Thyroid gland (tissue), 4 donors: Measurements from ENCODE around the gene HSPA14. TPM values are rescaled to one million over a fixed set of nuclear protein-coding genes. Genes with fewer than 3 reads are reported as not detected.

Experiments
- DNase-seq, 2 donors: peaks; one replicate each; pipeline ENCODE4 v3.0.0-alpha.2; 2019
- H3K27ac ChIP-seq, 3 donors: fragments of 200-600 bp; sonication (generic); 1 replicate in 2 of 3; 2 replicates in 1 of 3; pipeline ENCODE4 v1.5.1; 2016 to 2019; ENCODE audit warnings: mild to moderate bottlenecking in 1 of 3, moderate library complexity in 1 of 3
- H3K27me3 ChIP-seq: fragments of 200-600 bp; sonication (generic); one replicate; pipeline ENCODE4 v1.5.1; 2019
- H3K36me3 ChIP-seq, 2 donors: fragments of 200-600 bp; sonication (generic); one replicate each; pipeline ENCODE4 v1.5.1; 2016 to 2019
- H3K4me1 ChIP-seq, 2 donors: fragments of 200-600 bp; sonication (generic); one replicate each; pipeline ENCODE4 v1.5.1; 2017 to 2019
- H3K4me3 ChIP-seq, 3 donors: fragments of 200-600 bp; sonication (generic); replicated peaks in 1 of 3; 1 replicate in 2 of 3; 2 replicates in 1 of 3; pipeline ENCODE4 v1.5.1; 2016; ENCODE audit warnings: mild to moderate bottlenecking in 1 of 3
- H3K9me3 ChIP-seq: fragments of 200-600 bp; sonication (generic); one replicate; pipeline ENCODE4 v1.5.1; 2017
- POLR2A ChIP-seq, 2 donors: fragments of 450-650 bp; IDR thresholded peaks; one replicate each; pipeline ENCODE4 v1.6.1; 2017; ENCODE audit warnings: antibody characterized with exemption in 2 of 2, mild to moderate bottlenecking in 2 of 2, moderate library complexity in 1 of 2
- WGBS, 2 donors: methylation state at CpG; one replicate each; pipeline ENCODE4 v1.1.5; 2017; 5-methylcytosine and 5-hydroxymethylcytosine counted together
- intact Hi-C: fragments of 100-400 bp; cut with DNase I; formaldehyde crosslinking; loops from one replicate; pipeline ENCODE4 v1.15.1; 2023
- total RNA-seq, 4 donors: library from RNA; depleted of rRNA; stranded (reverse); fragments of >200 nt; gene quantifications; one replicate each; pipeline ENCODE4 v1.2.3, GENCODE V29; 2016
- TF ChIP-seq, protein P1 (sequence below), 6 experiments: fragments of 200-600 bp in 3 of 6; fragments of 450-650 bp in 3 of 6; sonication (generic) in 3 of 6; IDR thresholded peaks; one replicate each; pipeline ENCODE4 v1.5.1; 2016 to 2019; ENCODE audit warnings: antibody characterized with exemption in 6 of 6, mild to moderate bottlenecking in 2 of 6, inconsistent platforms in 1 of 6, moderate library complexity in 1 of 6

Gene HSPA14
- total RNA-seq, 4 donors from 2014 or later = 11.1 to 19.2 (median 16.7) TPM

GRCh38 chr10:14879928-14880193 is 41.8 kb downstream of the HSPA14 start:
- DNase-seq = no peak
- no peaks in the 10 kb centered on the region for H3K27me3 ChIP-seq
- no peaks in the 10 kb centered on the region for H3K36me3 ChIP-seq
- no peak overlapping the region for H3K4me3 ChIP-seq
- H3K27ac ChIP-seq = no peak overlapping the region
- WGBS, 2 donors = 3 to 4% methylated on average over 5 of the region's 5 CpGs
- peaks cover 9 to 16% of the 10 kb centered on the region in 2 donors for H3K4me1 ChIP-seq
- TF ChIP-seq, protein P1, sequence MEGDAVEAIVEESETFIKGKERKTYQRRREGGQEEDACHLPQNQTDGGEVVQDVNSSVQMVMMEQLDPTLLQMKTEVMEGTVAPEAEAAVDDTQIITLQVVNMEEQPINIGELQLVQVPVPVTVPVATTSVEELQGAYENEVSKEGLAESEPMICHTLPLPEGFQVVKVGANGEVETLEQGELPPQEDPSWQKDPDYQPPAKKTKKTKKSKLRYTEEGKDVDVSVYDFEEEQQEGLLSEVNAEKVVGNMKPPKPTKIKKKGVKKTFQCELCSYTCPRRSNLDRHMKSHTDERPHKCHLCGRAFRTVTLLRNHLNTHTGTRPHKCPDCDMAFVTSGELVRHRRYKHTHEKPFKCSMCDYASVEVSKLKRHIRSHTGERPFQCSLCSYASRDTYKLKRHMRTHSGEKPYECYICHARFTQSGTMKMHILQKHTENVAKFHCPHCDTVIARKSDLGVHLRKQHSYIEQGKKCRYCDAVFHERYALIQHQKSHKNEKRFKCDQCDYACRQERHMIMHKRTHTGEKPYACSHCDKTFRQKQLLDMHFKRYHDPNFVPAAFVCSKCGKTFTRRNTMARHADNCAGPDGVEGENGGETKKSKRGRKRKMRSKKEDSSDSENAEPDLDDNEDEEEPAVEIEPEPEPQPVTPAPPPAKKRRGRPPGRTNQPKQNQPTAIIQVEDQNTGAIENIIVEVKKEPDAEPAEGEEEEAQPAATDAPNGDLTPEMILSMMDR (IDR thresholded peaks at IDR 0.05) = no peak
- no peak for TF ChIP-seq POLR2A (IDR thresholded peaks at IDR 0.05)
- no peaks in the 10 kb centered on the region for H3K9me3 ChIP-seq
- intact Hi-C loops = loop anchor here (5.0 kb wide), 1 partner anchor 212 kb away; no protein-coding TSS in a partner anchor

DNA sequence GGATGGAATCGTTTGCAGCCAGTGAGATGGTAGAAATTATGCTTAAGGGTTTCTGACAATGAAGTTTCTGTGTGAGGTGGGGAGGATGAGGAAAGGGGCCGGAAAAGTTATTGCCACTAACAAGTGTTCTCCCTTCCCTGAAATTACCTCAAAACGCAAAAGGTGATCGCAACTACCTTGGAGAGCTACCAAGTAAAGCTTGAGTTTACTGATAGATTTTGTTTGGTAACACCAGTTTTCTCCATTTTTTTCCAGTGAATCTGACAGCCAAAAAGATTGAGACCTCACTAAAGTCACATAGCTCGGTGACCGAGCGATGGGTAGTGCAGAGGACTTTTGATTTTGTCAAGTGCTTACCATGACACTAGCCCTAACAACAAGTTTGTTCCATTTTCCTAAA is 42.1 kb downstream of the HSPA14 start:
- 54 to 55% methylated on average over 7 of the region's 7 CpGs for WGBS, 2 donors
- Histone ChIP-seq H3K9me3 (no peaks in the 10 kb centered on the region), H3K27me3 (no peaks in the 10 kb centered on the region), H3K4me1 (peaks cover 9 to 16% of the 10 kb centered on the region in 2 donors), H3K4me3 (no peak overlapping the region), H3K27ac (no peak overlapping the region), H3K36me3 (no peaks in the 10 kb centered on the region)
- TF ChIP-seq, protein P1 (IDR thresholded peaks at IDR 0.05) = no peak
- no peak for TF ChIP-seq POLR2A (IDR thresholded peaks at IDR 0.05)
- intact Hi-C loops = no loop called here
- DNase-seq = no peak

DNA sequence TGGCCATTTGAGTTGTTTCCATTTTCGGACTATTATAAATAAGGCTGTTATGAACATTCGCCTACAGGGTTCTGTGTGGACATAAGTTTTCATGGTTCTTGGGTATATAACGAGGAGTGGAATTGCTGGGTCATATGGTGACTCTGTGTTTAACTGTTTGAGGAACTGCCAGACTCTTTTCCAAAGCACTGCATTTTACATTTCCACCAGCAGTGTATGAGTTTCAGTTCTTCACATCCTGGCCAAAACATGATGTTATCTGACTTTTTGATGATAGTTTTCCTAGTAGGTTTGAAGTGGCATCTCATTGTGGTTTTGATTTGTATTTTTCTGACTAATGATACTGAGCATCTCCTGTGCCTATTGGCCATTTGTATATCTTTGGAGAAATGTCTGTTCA is 46.0 kb downstream of the HSPA14 start:
- H3K27ac ChIP-seq = no peak overlapping the region
- H3K36me3 ChIP-seq = no peaks in the 10 kb centered on the region
- no peak for DNase-seq
- no peak for TF ChIP-seq POLR2A (IDR thresholded peaks at IDR 0.05)
- TF ChIP-seq, protein P1 (IDR thresholded peaks at IDR 0.05) = no peak
- H3K4me3 ChIP-seq = no peak overlapping the region
- H3K27me3 ChIP-seq = no peaks in the 10 kb centered on the region
- intact Hi-C loops = no loop called here
- WGBS, 2 donors = 85 to 86% methylated on average over 3 of the region's 3 CpGs
- H3K4me1 ChIP-seq = peaks cover 4 to 6% of the 10 kb centered on the region in 2 donors
- no peaks in the 10 kb centered on the region for H3K9me3 ChIP-seq

GRCh38 chr10:14889318-14889717 is 51.2 kb downstream of the HSPA14 start:
- WGBS, 2 donors = 84 to 96% methylated on average over 2 of the region's 2 CpGs
- intact Hi-C loops = no loop called here

DNA sequence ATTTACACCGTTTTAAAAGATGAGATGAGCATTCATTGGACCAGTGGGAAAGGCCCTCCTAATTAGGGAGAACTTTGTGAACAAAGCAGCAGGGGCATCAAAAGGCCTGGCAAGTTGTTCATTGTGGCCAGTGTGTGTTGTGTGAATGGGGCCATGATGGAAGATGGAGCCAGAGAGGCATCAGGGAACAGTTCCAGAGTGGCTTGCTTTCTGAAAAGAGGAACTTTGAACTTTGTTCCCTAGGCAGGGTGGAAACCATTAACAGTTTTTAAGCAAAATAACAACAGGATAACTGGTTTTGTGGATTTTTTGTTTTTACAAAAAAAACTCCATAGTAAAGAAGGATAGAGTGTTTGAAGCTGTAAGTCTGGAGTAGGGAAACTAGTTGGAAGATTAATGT is 53.0 kb downstream of the HSPA14 start:
- Histone ChIP-seq H3K9me3 (no peaks in the 10 kb centered on the region), H3K4me1 (no peaks in the 10 kb centered on the region), H3K4me3 (no peak overlapping the region), H3K27ac (no peak overlapping the region), H3K27me3 (no peaks in the 10 kb centered on the region), H3K36me3 (no peaks in the 10 kb centered on the region)
- no peak for DNase-seq
- 90 to 97% methylated on average over 1 of the region's 1 CpG for WGBS, 2 donors
- intact Hi-C loops = no loop called here
- no peak for TF ChIP-seq POLR2A (IDR thresholded peaks at IDR 0.05)
- TF ChIP-seq, protein P1 (IDR thresholded peaks at IDR 0.05) = no peak

More at GRCh38 chr10:14889318-14889717, 51.2 kb downstream of the HSPA14 start:
- no peak overlapping the region for H3K4me3 ChIP-seq
- TF ChIP-seq, protein P1 (IDR thresholded peaks at IDR 0.05) = peak in 1 of 6 experiments; percentile 23
- TF ChIP-seq POLR2A (IDR thresholded peaks at IDR 0.05) = no peak
- no peaks in the 10 kb centered on the region for H3K9me3 ChIP-seq
- H3K27me3 ChIP-seq = no peaks in the 10 kb centered on the region
- no peak overlapping the region for H3K27ac ChIP-seq
- no peaks in the 10 kb centered on the region for H3K36me3 ChIP-seq
- no peak for DNase-seq
- H3K4me1 ChIP-seq = no peaks in the 10 kb centered on the region
